WTC11 (cell line): ENCODE data around the gene VARS2. TPM values are rescaled to one million over a fixed set of nuclear protein-coding genes. Genes with fewer than 3 reads are reported as not detected.
A peak's percentile ranks its signal among the peaks of the same experiment; 100 is the strongest.

Source experiments
- ATAC-seq: fragments of 200-7000 bp; cut with Tn5 transposase; 2 replicates; pipeline ENCODE4 v1.10.0; 2021; ENCODE audit warnings: mild to moderate bottlenecking, moderate library complexity
- CTCF ChIA-PET: fragments of 300-600 bp; sonication (Branson Sonifier 250); formaldehyde crosslinking; loops from one replicate; lab custom pipeline; 2021; ENCODE audit warnings: antibody characterized with exemption; lab: Charles Lee
- POLR2A ChIA-PET: fragments of 350-600 bp; sonication (Branson Sonifier 250); formaldehyde crosslinking; loops from one replicate; lab custom pipeline; 2021; ENCODE audit warnings: antibody characterized with exemption; lab: Charles Lee
- DNase-seq: peaks from one replicate; pipeline ENCODE4 v3.0.0; 2021; ENCODE audit warnings: low spot score
- H3K27ac Mint-ChIP-seq: 2 replicates; pipeline ENCODE4 v1.8.0; 2021; ENCODE audit warnings: mixed read lengths
- H3K27me3 Mint-ChIP-seq: 2 replicates; pipeline ENCODE4 v1.8.0; 2021; ENCODE audit warnings: low read depth, mild to moderate bottlenecking, moderate library complexity, mixed read lengths
- H3K36me3 Mint-ChIP-seq: 2 replicates; pipeline ENCODE4 v1.8.0; 2021; ENCODE audit warnings: mixed read lengths
- H3K4me1 Mint-ChIP-seq: 2 replicates; pipeline ENCODE4 v1.8.0; 2022; ENCODE audit warnings: mixed read lengths
- H3K4me3 Mint-ChIP-seq: 2 replicates; pipeline ENCODE4 v1.8.0; 2021; ENCODE audit warnings: mild to moderate bottlenecking, moderate library complexity, mixed read lengths
- H3K9me3 Mint-ChIP-seq: 2 replicates; pipeline ENCODE4 v1.8.0; 2021; ENCODE audit warnings: mixed read lengths
- ATF6 ChIP-seq: sonication (generic); formaldehyde crosslinking; IDR thresholded peaks from 2 replicates; pipeline ENCODE4 v1.8.1; 2023; ENCODE audit warnings: mild to moderate bottlenecking, missing genetic modification reagents
- CREB1 ChIP-seq: sonication (generic); formaldehyde crosslinking; IDR thresholded peaks from 2 replicates; pipeline ENCODE4 v1.8.0; 2023; ENCODE audit warnings: mild to moderate bottlenecking, missing genetic modification reagents
- E2F1 ChIP-seq: sonication (generic); formaldehyde crosslinking; IDR thresholded peaks from 2 replicates; pipeline ENCODE4 v1.8.0; 2022; ENCODE audit warnings: mild to moderate bottlenecking, missing genetic modification reagents
- ERG ChIP-seq: fragments of 250-450 bp; sonication (Bioruptor Pico); IDR thresholded peaks from 2 replicates; pipeline ENCODE4 v1.8.0; 2021; ENCODE audit warnings: mild to moderate bottlenecking
- FOXJ3 ChIP-seq: sonication (generic); formaldehyde crosslinking; IDR thresholded peaks from 2 replicates; pipeline ENCODE4 v1.9.0; 2021; ENCODE audit warnings: missing genetic modification reagents, mild to moderate bottlenecking, borderline replicate concordance
- FOXP1 ChIP-seq: sonication (generic); formaldehyde crosslinking; IDR thresholded peaks from 2 replicates; pipeline ENCODE4 v1.8.0; 2022; ENCODE audit warnings: missing genetic modification reagents, mild to moderate bottlenecking, moderate library complexity, borderline replicate concordance
- GTF2I ChIP-seq: fragments of 250-450 bp; sonication (Bioruptor Pico); conservative IDR thresholded peaks from 2 replicates; pipeline ENCODE4 v1.4.0; 2021; ENCODE audit warnings: mild to moderate bottlenecking
- HMGA2 ChIP-seq: fragments of 250-450 bp; sonication (Bioruptor Pico); IDR thresholded peaks from 2 replicates; pipeline ENCODE4 v1.4.0; 2021; ENCODE audit warnings: mild to moderate bottlenecking, moderate library complexity
- HMGXB4 ChIP-seq: sonication (generic); formaldehyde crosslinking; IDR thresholded peaks from 2 replicates; pipeline ENCODE4 v1.8.1; 2023; ENCODE audit warnings: mild to moderate bottlenecking, moderate library complexity, missing genetic modification reagents
- IRF1 ChIP-seq: sonication (generic); formaldehyde crosslinking; IDR thresholded peaks from 2 replicates; pipeline ENCODE4 v1.8.0; 2023; ENCODE audit warnings: missing genetic modification reagents
- JAZF1 ChIP-seq: fragments of 250-450 bp; sonication (Bioruptor Pico); IDR thresholded peaks from 2 replicates; pipeline ENCODE4 v1.9.0; 2021; ENCODE audit warnings: moderate library complexity, mild to moderate bottlenecking, inconsistent platforms
- MAX ChIP-seq: sonication (generic); formaldehyde crosslinking; IDR thresholded peaks from 2 replicates; pipeline ENCODE4 v1.8.0; 2022; ENCODE audit warnings: mild to moderate bottlenecking, missing genetic modification reagents
- MYBL2 ChIP-seq: sonication (generic); formaldehyde crosslinking; IDR thresholded peaks from 2 replicates; pipeline ENCODE4 v1.8.1; 2023; ENCODE audit warnings: mild to moderate bottlenecking, moderate library complexity, missing genetic modification reagents
- NFE2L1 ChIP-seq: sonication (generic); formaldehyde crosslinking; IDR thresholded peaks from 2 replicates; pipeline ENCODE4 v1.8.1; 2023; ENCODE audit warnings: missing genetic modification reagents
- NR1H2 ChIP-seq: sonication (generic); formaldehyde crosslinking; IDR thresholded peaks from 2 replicates; pipeline ENCODE4 v1.9.0; 2021; ENCODE audit warnings: mild to moderate bottlenecking, moderate library complexity, missing genetic modification reagents
- RORB ChIP-seq: fragments of 250-450 bp; sonication (Bioruptor Pico); IDR thresholded peaks from 2 replicates; pipeline ENCODE4 v1.9.0; 2021; ENCODE audit warnings: mild to moderate bottlenecking
- SMAD3 ChIP-seq: sonication (generic); formaldehyde crosslinking; IDR thresholded peaks from 2 replicates; pipeline ENCODE4 v1.8.0; 2022; ENCODE audit warnings: missing genetic modification reagents, mild to moderate bottlenecking, borderline replicate concordance
- USF1 ChIP-seq: sonication (generic); formaldehyde crosslinking; IDR thresholded peaks from 2 replicates; pipeline ENCODE4 v1.8.0; 2022; ENCODE audit warnings: mild to moderate bottlenecking, missing genetic modification reagents
- USF2 ChIP-seq: sonication (generic); formaldehyde crosslinking; IDR thresholded peaks from 2 replicates; pipeline ENCODE4 v1.8.1; 2023; ENCODE audit warnings: mild to moderate bottlenecking, missing genetic modification reagents, moderate library complexity
- ZNF138 ChIP-seq: sonication (generic); formaldehyde crosslinking; conservative IDR thresholded peaks from 2 replicates; pipeline ENCODE4 v1.8.1; 2022; ENCODE audit warnings: mild to moderate bottlenecking, moderate library complexity, missing genetic modification reagents
- ZNF263 ChIP-seq: sonication (generic); formaldehyde crosslinking; IDR thresholded peaks from 2 replicates; pipeline ENCODE4 v1.8.1; 2022; ENCODE audit warnings: low read depth, mild to moderate bottlenecking, moderate library complexity, missing genetic modification reagents
- ZNF396 ChIP-seq: fragments of 250-450 bp; sonication (Bioruptor Pico); IDR thresholded peaks from 2 replicates; pipeline ENCODE4 v1.8.0; 2021; ENCODE audit warnings: mild to moderate bottlenecking, moderate library complexity, borderline replicate concordance
- total RNA-seq: library from RNA; stranded (reverse); gene quantifications from 3 replicates; pipeline ENCODE4 v1.2.3, GENCODE V29; 2021

The VARS2 gene
- total RNA-seq, 1 experiment from 2014 or later: 65.6 TPM

- TF ChIP-seq HMGXB4 (CRISPR knock-in tag) (no peak), JAZF1 (CRISPR knock-in tag) (no peak), GTF2I (no peak), SMAD3 (CRISPR knock-in tag) (no peak), RORB (no peak), ZNF138 (CRISPR knock-in tag) (no peak), IRF1 (CRISPR knock-in tag) (no peak), E2F1 (no peak)
These were observed 20.4 kb upstream of the VARS2 start (continued) for GRCh38 chr6:30893666-30894065.

GRCh38 chr6:30894381-30894780 is 19.7 kb upstream of the VARS2 start:
- ATAC-seq: no peak

GRCh38 chr6:30894935-30895334 is 19.1 kb upstream of the VARS2 start:
- H3K9me3 Mint-ChIP-seq: no peaks in the 10 kb centered on the region
- DNase-seq: no peak
- TF ChIP-seq MYBL2 (CRISPR knock-in tag) (no peak), USF1 (CRISPR knock-in tag) (no peak), CREB1 (CRISPR knock-in tag) (no peak)
- TF ChIP-seq, all 79 proteins: peak for 0
- Mint-ChIP-seq H3K4me3 (no peak overlapping the region), H3K27me3 (no peaks in the 10 kb centered on the region), H3K36me3 (peaks cover 71% of the 10 kb centered on the region), H3K27ac (no peak overlapping the region), H3K4me1 (peaks cover 12% of the 10 kb centered on the region)
- CTCF ChIA-PET: interaction anchor here (0.9 to 1.4 kb wide), 3 partner anchors 12 to 185 kb away, joined by 3 to 6 read pairs (median 3); partner anchors contain the start of gene VARS2
- POLR2A ChIA-PET: no interaction called here
- ATAC-seq: no peak

More at GRCh38 chr6:30894381-30894780, 19.7 kb upstream of the VARS2 start:
- Mint-ChIP-seq H3K4me3 (no peak overlapping the region), H3K4me1 (peaks cover 15% of the 10 kb centered on the region), H3K36me3 (peaks cover 73% of the 10 kb centered on the region), H3K27me3 (no peaks in the 10 kb centered on the region), H3K9me3 (no peaks in the 10 kb centered on the region), H3K27ac (no peak overlapping the region)
- TF ChIP-seq ZNF138 (CRISPR knock-in tag) (no peak), NFE2L1 (CRISPR knock-in tag) (no peak), NR1H2 (CRISPR knock-in tag) (no peak), MAX (CRISPR knock-in tag) (no peak), USF2 (CRISPR knock-in tag) (no peak)
- CTCF ChIA-PET: interaction anchor here (1.7 to 3.1 kb wide), 2 partner anchors 12 to 50 kb away, joined by 5 to 11 read pairs; no protein-coding TSS in a partner anchor
- POLR2A ChIA-PET: no interaction called here
- no peak for DNase-seq

- no peak overlapping the region for H3K4me3 Mint-ChIP-seq
- no peaks in the 10 kb centered on the region for H3K9me3 Mint-ChIP-seq
- peaks cover 8% of the 10 kb centered on the region for H3K4me1 Mint-ChIP-seq
- H3K36me3 Mint-ChIP-seq: peaks cover 67% of the 10 kb centered on the region
- POLR2A ChIA-PET: no interaction called here
- CTCF ChIA-PET: interaction anchor here (0.9 to 1.6 kb wide), 5 partner anchors 9 to 184 kb away, joined by 3 to 9 read pairs (median 4); partner anchors contain the start of gene VARS2
- DNase-seq: no peak
- no peak overlapping the region for H3K27ac Mint-ChIP-seq
- no peaks in the 10 kb centered on the region for H3K27me3 Mint-ChIP-seq
- ATAC-seq: peak; percentile 17; the same call in 1 of the 2 replicates
- TF ChIP-seq NFE2L1 (CRISPR knock-in tag): no peak
- no peak for TF ChIP-seq ZNF396 (CRISPR knock-in tag)
- TF ChIP-seq ATF6 (CRISPR knock-in tag): no peak
- TF ChIP-seq ZNF263 (CRISPR knock-in tag): no peak
- TF ChIP-seq FOXP1 (CRISPR knock-in tag): no peak
- TF ChIP-seq HMGA2: no peak
- TF ChIP-seq ERG (CRISPR knock-in tag): no peak
- no peak for TF ChIP-seq FOXJ3 (CRISPR knock-in tag)
These were observed 18.7 kb upstream of the VARS2 start for GRCh38 chr6:30895343-30895742.
